Heart left ventricle (tissue), 13 donors: ENCODE data around the gene IDNK.

Source experiments
- POLR2A ChIP-seq, 2 donors: fragments of 450-650 bp; IDR thresholded peaks; one replicate each; pipeline ENCODE4 v1.6.1; 2017; ENCODE audit warnings: antibody characterized with exemption in 2 of 2, mild to moderate bottlenecking in 2 of 2, moderate library complexity in 2 of 2
- TF ChIP-seq, protein P1 (sequence below), 12 donors: fragments of 200-600 bp; sonication (generic) in 4 of 12; IDR thresholded peaks; one replicate each; pipeline versions ENCODE4 v1.5.0 to v1.8.0; 2018 to 2022; ENCODE audit warnings: antibody characterized with exemption in 12 of 12, mild to moderate bottlenecking in 5 of 12
- donor health status: ischemic (EF 13 %, LVEDD 7.1; RV severe dilation, severe dysfunction).
- donor health status: DM: no; HTN: yes; CAD: no.
- donor health status: DM: no; HTN: no; CAD: no.
- donor health status: ischemic (EF 25% LVEDD 6.9; RV normal size, moderate dysfunction).
- donor health status: ischemic (EF 25% LVEDD 5.7; RV mildly dilated, moderate dysfunction).
- donor health status: ischemic (EF 35%, LVEDD 5.7; RV mildly dilated, moderate dysfunction).
- donor health status: nonischemic (EF 11% LVEDD 7.7; RV severe dilation, severe dysfunction).
- donor health status: DM: yes; HTN: yes; CAD: no.
- donor health status: PGD.
- donor health status: ischemic (EF 29% LVEDD 5.4; RV normal size, mild dysfunction).
- donor health status: nonischemic (EF 23%, LVEDD 6.1; RV moderate dilation, normal function).

- TF ChIP-seq, protein P1, sequence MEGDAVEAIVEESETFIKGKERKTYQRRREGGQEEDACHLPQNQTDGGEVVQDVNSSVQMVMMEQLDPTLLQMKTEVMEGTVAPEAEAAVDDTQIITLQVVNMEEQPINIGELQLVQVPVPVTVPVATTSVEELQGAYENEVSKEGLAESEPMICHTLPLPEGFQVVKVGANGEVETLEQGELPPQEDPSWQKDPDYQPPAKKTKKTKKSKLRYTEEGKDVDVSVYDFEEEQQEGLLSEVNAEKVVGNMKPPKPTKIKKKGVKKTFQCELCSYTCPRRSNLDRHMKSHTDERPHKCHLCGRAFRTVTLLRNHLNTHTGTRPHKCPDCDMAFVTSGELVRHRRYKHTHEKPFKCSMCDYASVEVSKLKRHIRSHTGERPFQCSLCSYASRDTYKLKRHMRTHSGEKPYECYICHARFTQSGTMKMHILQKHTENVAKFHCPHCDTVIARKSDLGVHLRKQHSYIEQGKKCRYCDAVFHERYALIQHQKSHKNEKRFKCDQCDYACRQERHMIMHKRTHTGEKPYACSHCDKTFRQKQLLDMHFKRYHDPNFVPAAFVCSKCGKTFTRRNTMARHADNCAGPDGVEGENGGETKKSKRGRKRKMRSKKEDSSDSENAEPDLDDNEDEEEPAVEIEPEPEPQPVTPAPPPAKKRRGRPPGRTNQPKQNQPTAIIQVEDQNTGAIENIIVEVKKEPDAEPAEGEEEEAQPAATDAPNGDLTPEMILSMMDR (IDR thresholded peaks at IDR 0.05): no peak
- TF ChIP-seq POLR2A (IDR thresholded peaks at IDR 0.05): peak in 1 of 2 donors; percentile 45
Measured at GRCh38 chr9:83622939-83623678, at the start of gene IDNK.
